GM18505 (cell line): ENCODE results near the gene VSIG10L2.

Experiments
- ATAC-seq: cut with Tn5 transposase; IDR thresholded peaks from one replicate; pipeline ENCODE4 v1.9.1; 2021; ENCODE audit not compliant: unreplicated experiment
- POLR2A ChIP-seq: IDR thresholded peaks from 4 replicates; pipeline ENCODE4 v1.6.1; 2011; ENCODE audit warnings: borderline replicate concordance; ENCODE audit not compliant: insufficient read depth, insufficient read length; ENCODE audit errors: extremely low read depth

VSIG10L2 gene

GRCh38 chr11:125946712-125947418, 1.0 kb downstream of the VSIG10L2 start:
- no peak for TF ChIP-seq POLR2A
- ATAC-seq: no peak

GRCh38 chr11:125947419-125948277, 1.8 kb downstream of the VSIG10L2 start:
- no peak for ATAC-seq
- TF ChIP-seq POLR2A: no peak

GRCh38 chr11:125948278-125949051, 2.6 kb downstream of the VSIG10L2 start:
- TF ChIP-seq POLR2A: no peak
- no peak for ATAC-seq

- ATAC-seq: no peak
Measured at GRCh38 chr11:125949271-125950177, 3.7 kb downstream of the VSIG10L2 start.

GRCh38 chr11:125950178-125950490, 4.3 kb downstream of the VSIG10L2 start:
- no peak for ATAC-seq
- TF ChIP-seq POLR2A: no peak

More at GRCh38 chr11:125949271-125950177, 3.7 kb downstream of the VSIG10L2 start:
- no peak for TF ChIP-seq POLR2A

- TF ChIP-seq POLR2A: no peak
- no peak for ATAC-seq
Measured at GRCh38 chr11:125950696-125951651, 5.1 kb downstream of the VSIG10L2 start.

GRCh38 chr11:125951731-125952130, 5.9 kb downstream of the VSIG10L2 start:
- no peak for ATAC-seq
- no peak for TF ChIP-seq POLR2A

GRCh38 chr11:125952559-125952958, 6.7 kb downstream of the VSIG10L2 start:
- ATAC-seq: no peak
- TF ChIP-seq POLR2A: no peak

- TF ChIP-seq POLR2A: no peak
- ATAC-seq: no peak
Measured at GRCh38 chr11:125952973-125953372, 7.1 kb downstream of the VSIG10L2 start.

GRCh38 chr11:125953401-125953935, 7.6 kb downstream of the VSIG10L2 start:
- TF ChIP-seq POLR2A: no peak
- no peak for ATAC-seq
